Spleen (tissue), 11 donors: Measurements from ENCODE around the gene LHFPL3. TPM values are rescaled to one million over a fixed set of nuclear protein-coding genes. Genes with fewer than 3 reads are reported as not detected.

ENCODE experiments used
- DNase-seq: peaks from one replicate; pipeline ENCODE4 v3.0.0-alpha.2; 2020
- H3K27ac ChIP-seq, 8 donors: fragments of 200-600 bp; sonication (generic) in 7 of 8; 1 replicate in 4 of 8; 2 replicates in 4 of 8; pipeline versions ENCODE4 v1.5.0 to v1.8.0; 2016 to 2021; ENCODE audit warnings: inconsistent platforms in 4 of 8, mild to moderate bottlenecking in 4 of 8, moderate library complexity in 1 of 8
- H3K27me3 ChIP-seq, 7 donors: fragments of 200-600 bp; sonication (generic) in 6 of 7; replicated peaks in 1 of 7; 1 replicate in 4 of 7; 2 replicates in 3 of 7; pipeline versions ENCODE4 v1.5.0 to v1.8.0; 2016 to 2021; ENCODE audit warnings: inconsistent platforms in 3 of 7, mild to moderate bottlenecking in 1 of 7
- H3K36me3 ChIP-seq, 6 donors: fragments of 200-600 bp; sonication (generic) in 5 of 6; 1 replicate in 4 of 6; 2 replicates in 2 of 6; pipeline versions ENCODE4 v1.5.0 to v1.8.0; 2016 to 2021; ENCODE audit warnings: inconsistent platforms in 2 of 6
- H3K4me1 ChIP-seq, 6 donors: fragments of 200-600 bp; sonication (generic) in 5 of 6; 1 replicate in 3 of 6; 2 replicates in 3 of 6; pipeline versions ENCODE4 v1.5.0 to v1.8.0; 2016 to 2021; ENCODE audit warnings: inconsistent platforms in 3 of 6
- H3K4me3 ChIP-seq, 8 donors: fragments of 200-600 bp; sonication (generic) in 7 of 8; 1 replicate in 4 of 8; 2 replicates in 4 of 8; pipeline versions ENCODE4 v1.5.0 to v1.8.0; 2016 to 2021; ENCODE audit warnings: inconsistent platforms in 4 of 8, mild to moderate bottlenecking in 4 of 8, moderate library complexity in 2 of 8
- H3K9me3 ChIP-seq, 8 donors: fragments of 200-600 bp; sonication (generic) in 7 of 8; 1 replicate in 4 of 8; 2 replicates in 4 of 8; pipeline versions ENCODE4 v1.5.0 to v1.8.0; 2016 to 2021; ENCODE audit warnings: inconsistent platforms in 4 of 8
- CTCF ChIP-seq, 11 experiments: fragments of 200-600 bp in 7 of 11; fragments of 450-650 bp in 4 of 11; sonication (generic) in 4 of 11; IDR thresholded peaks in 8 of 11; conservative IDR thresholded peaks in 3 of 11; 1 replicate in 7 of 11; 2 replicates in 4 of 11; pipeline versions ENCODE4 v1.4.0 to v1.8.0; 2016 to 2021; ENCODE audit warnings: antibody characterized with exemption in 11 of 11, inconsistent platforms in 4 of 11, mild to moderate bottlenecking in 1 of 11
- POLR2A ChIP-seq, 3 donors: fragments of 450-650 bp; IDR thresholded peaks; one replicate each; pipeline ENCODE4 v1.5.1; 2017; ENCODE audit warnings: antibody characterized with exemption in 3 of 3, mild to moderate bottlenecking in 1 of 3
- POLR2AphosphoS5 ChIP-seq, 3 donors: sonication (generic); formaldehyde crosslinking; IDR thresholded peaks; one replicate each; pipeline ENCODE4 v1.5.1; 2017; ENCODE audit warnings: antibody characterized with exemption in 3 of 3
- WGBS, 5 donors: extraction: QIAGEN DNeasy Blood & Tissue Kit in 3 of 5; methylation state at CpG; one replicate each; pipeline versions ENCODE4 v1.1.5 to v1.1.7; 2013 to 2018; 5-methylcytosine and 5-hydroxymethylcytosine counted together
- intact Hi-C: fragments of 100-400 bp; cut with DNase I; formaldehyde crosslinking; loops from one replicate; pipeline ENCODE4 v1.15.0; 2023; ENCODE audit warnings: low total_unique reads
- polyA plus RNA-seq, 3 donors: library from polyadenylated mRNA; stranded (reverse); fragments of 200-250 nt; gene quantifications; one replicate each; pipeline ENCODE4 v1.2.1, GENCODE V29; 2013
- total RNA-seq, 7 donors: library from RNA; depleted of rRNA in 3 of 7; stranded (reverse); fragments of >200 nt in 3 of 7; fragmentation: NEBNext Ultra II Directional in 4 of 7; extraction: Animal tissue kit (Norgen Biotek cat#: 25700) in 4 of 7; gene quantifications; one replicate each; pipeline versions ENCODE4 v1.1.0 to v1.2.1, GENCODE V29; 2016 to 2021
- donor health status: healthy with polysubstance abuse.
- donor health status: DM: no; HTN: no; CAD: no; lungs with moderate emphysema.
- donor health status: DM: no; HTN: no; CAD: no.
- donor health status: Bipolar disorder and iron deficiency.
- donor health status: healthy.
- donor health status: DM: no; HTN: no; CAD: no.
- donor health status: DM: yes; HTN: yes; CAD: no.

Gene LHFPL3
- total and polyA plus RNA-seq, 10 donors = 0.07 to 1.0 (median 0.20) TPM; not detected in 3

GRCh38 chr7:104357166-104357565 is 28.8 kb downstream of the LHFPL3 start:
- WGBS, 5 donors = 72 to 87% (median 85%) methylated on average over 4 of the region's 4 CpGs

GRCh38 chr7:104358446-104359132 is 30.2 kb downstream of the LHFPL3 start:
- TF ChIP-seq CTCF (IDR thresholded peaks at IDR 0.05 in 8 of 11, conservative IDR thresholded peaks at IDR 0.05 in 3 of 11) (no peak), POLR2A (IDR thresholded peaks at IDR 0.05) (no peak), POLR2AphosphoS5 (IDR thresholded peaks at IDR 0.05) (no peak)
- no peak overlapping the region for H3K27ac ChIP-seq
- WGBS, 5 donors = 62 to 79% (median 75%) methylated on average over 5 of the region's 5 CpGs
- intact Hi-C loops = no loop called here
- no peaks in the 10 kb centered on the region for H3K4me1 ChIP-seq
- no peaks in the 10 kb centered on the region for H3K9me3 ChIP-seq
- no peaks in the 10 kb centered on the region for H3K36me3 ChIP-seq
- no peak for DNase-seq
- no peak overlapping the region for H3K4me3 ChIP-seq
- H3K27me3 ChIP-seq = peaks cover 0 to 8% (median 0%) of the 10 kb centered on the region in 7 donors

More at GRCh38 chr7:104357166-104357565, 28.8 kb downstream of the LHFPL3 start:
- Histone ChIP-seq H3K27me3 (peaks cover 0 to 14% (median 0%) of the 10 kb centered on the region in 7 donors), H3K4me3 (no peak overlapping the region), H3K9me3 (no peaks in the 10 kb centered on the region), H3K36me3 (no peaks in the 10 kb centered on the region), H3K27ac (no peak overlapping the region), H3K4me1 (no peaks in the 10 kb centered on the region)
- DNase-seq = no peak
- intact Hi-C loops = no loop called here
- no peak for TF ChIP-seq POLR2A (IDR thresholded peaks at IDR 0.05)
- no peak for TF ChIP-seq POLR2AphosphoS5 (IDR thresholded peaks at IDR 0.05)
- TF ChIP-seq CTCF (IDR thresholded peaks at IDR 0.05 in 8 of 11, conservative IDR thresholded peaks at IDR 0.05 in 3 of 11) = no peak

GRCh38 chr7:104362756-104363155 is 34.4 kb downstream of the LHFPL3 start:
- Histone ChIP-seq H3K9me3 (no peaks in the 10 kb centered on the region), H3K36me3 (no peaks in the 10 kb centered on the region), H3K4me1 (no peaks in the 10 kb centered on the region), H3K27me3 (no peaks in the 10 kb centered on the region), H3K27ac (no peak overlapping the region), H3K4me3 (no peak overlapping the region)
- no peak for DNase-seq
- WGBS, 5 donors = 27 to 39% (median 31%) methylated on average over 1 of the region's 1 CpG
- intact Hi-C loops = no loop called here
- TF ChIP-seq POLR2AphosphoS5 (IDR thresholded peaks at IDR 0.05) = no peak
- TF ChIP-seq CTCF (IDR thresholded peaks at IDR 0.05 in 8 of 11, conservative IDR thresholded peaks at IDR 0.05 in 3 of 11) = no peak
- no peak for TF ChIP-seq POLR2A (IDR thresholded peaks at IDR 0.05)

GRCh38 chr7:104363355-104363754 is 35.0 kb downstream of the LHFPL3 start:
- TF ChIP-seq CTCF (IDR thresholded peaks at IDR 0.05 in 8 of 11, conservative IDR thresholded peaks at IDR 0.05 in 3 of 11) (no peak), POLR2A (IDR thresholded peaks at IDR 0.05) (no peak)
- no peaks in the 10 kb centered on the region for H3K27me3 ChIP-seq
- intact Hi-C loops = no loop called here
- no peak for DNase-seq
- H3K9me3 ChIP-seq = no peaks in the 10 kb centered on the region
- no peaks in the 10 kb centered on the region for H3K36me3 ChIP-seq
- H3K27ac ChIP-seq = no peak overlapping the region
- 81 to 84% (median 82%) methylated on average over 5 of the region's 5 CpGs for WGBS, 5 donors
- no peaks in the 10 kb centered on the region for H3K4me1 ChIP-seq
- no peak overlapping the region for H3K4me3 ChIP-seq
